SK-N-SH (cell line): ENCODE measurements around the gene PDE8A.

Experiments used
- CTCF ChIP-seq: fragments of 200-600 bp; sonication (generic); IDR thresholded peaks from 2 replicates; pipeline ENCODE4 v1.6.1; 2017; ENCODE audit warnings: antibody characterized with exemption, mild to moderate bottlenecking, moderate library complexity
- FOXJ3 ChIP-seq: sonication (generic); formaldehyde crosslinking; IDR thresholded peaks from 2 replicates; pipeline ENCODE4 v1.5.1; 2020; ENCODE audit warnings: mild to moderate bottlenecking, missing genetic modification reagents
- IRF3 ChIP-seq: fragments of 150-350 bp; IDR thresholded peaks from 2 replicates; pipeline ENCODE4 v1.6.1; 2016; ENCODE audit warnings: mild to moderate bottlenecking, low read depth, low read length
- JUND ChIP-seq: IDR thresholded peaks from 2 replicates; pipeline ENCODE4 v1.4.0; 2012
- POLR2AphosphoS5 ChIP-seq: IDR thresholded peaks from 2 replicates; pipeline ENCODE4 v1.6.1; 2012; ENCODE audit warnings: low read depth, low read length
- REST ChIP-seq: IDR thresholded peaks from 2 replicates; pipeline ENCODE4 v1.6.1; 2012; ENCODE audit warnings: mild to moderate bottlenecking, low read depth, low read length, moderate library complexity
- SIN3A ChIP-seq: IDR thresholded peaks from 2 replicates; pipeline ENCODE4 v1.6.1; 2012; ENCODE audit warnings: low read depth, mild to moderate bottlenecking, low read length, moderate library complexity, borderline replicate concordance
- USF1 ChIP-seq: IDR thresholded peaks from 2 replicates; pipeline ENCODE4 v1.4.0; 2012; ENCODE audit warnings: low read depth, borderline replicate concordance

GRCh38 chr15:85086855-85087254, 105.2 kb downstream of the PDE8A start:
- no peak for TF ChIP-seq FOXJ3 (CRISPR knock-in tag)
- no peak for TF ChIP-seq POLR2AphosphoS5
- no peak for TF ChIP-seq USF1
- no peak for TF ChIP-seq CTCF
- no peak for TF ChIP-seq REST
- no peak for TF ChIP-seq SIN3A
- no peak for TF ChIP-seq IRF3
- no peak for TF ChIP-seq JUND
